HL-60/S4 (cell line): ENCODE measurements around the gene HIGD2B.
"Not testable (repeated sequence)": the region's sequence is repeated elsewhere in the genome, so short reads cannot be mapped to it uniquely, and the experiment has no call there.

ENCODE experiments used
- in situ Hi-C: fragments of 300-500 bp; cut with MboI; formaldehyde crosslinking; loops from 2 replicates; pipeline ENCODE4 v1.14.3; 2022; ENCODE audit warnings: low sequenced_read_pairs

The HIGD2B gene

GRCh38 chr15:72680931-72681330 is 5.1 kb downstream of the HIGD2B start:
- in situ Hi-C loops: no loop called here

GRCh38 chr15:72676838-72677237 is 9.1 kb downstream of the HIGD2B start:
- in situ Hi-C loops: no loop called here

GRCh38 chr15:72671525-72671924 is 14.5 kb downstream of the HIGD2B start:
- in situ Hi-C loops: no loop called here

GRCh38 chr15:72670656-72671352 is 15.2 kb downstream of the HIGD2B start:
- in situ Hi-C loops: not testable (repeated sequence)

- in situ Hi-C loops: not testable (repeated sequence)
These were observed 16.2 kb downstream of the HIGD2B start for GRCh38 chr15:72669803-72670202.

- in situ Hi-C loops: not testable (repeated sequence)
These were observed 20.3 kb downstream of the HIGD2B start for GRCh38 chr15:72665706-72666105.

GRCh38 chr15:72663931-72664330 is 22.1 kb downstream of the HIGD2B start:
- in situ Hi-C loops: not testable (repeated sequence)

GRCh38 chr15:72661081-72661480 is 24.9 kb downstream of the HIGD2B start:
- in situ Hi-C loops: not testable (repeated sequence)

- in situ Hi-C loops: not testable (repeated sequence)
These were observed 30.0 kb downstream of the HIGD2B start for GRCh38 chr15:72656014-72656413.

- in situ Hi-C loops: not testable (repeated sequence)
These were observed 31.6 kb downstream of the HIGD2B start, which contains the start of gene GOLGA6B for GRCh38 chr15:72654397-72654796. TSS of gene GOLGA6B (plus strand) at chr15:72654697. CDS start at chr15:72654738, 41 bp downstream.

GRCh38 chr15:72648631-72649253 is 37.2 kb downstream of the HIGD2B start:
- in situ Hi-C loops: not testable (repeated sequence)

GRCh38 chr15:72642271-72642670 is 43.7 kb downstream of the HIGD2B start:
- in situ Hi-C loops: not testable (repeated sequence)

GRCh38 chr15:72639759-72640483 is 46.1 kb downstream of the HIGD2B start:
- in situ Hi-C loops: not testable (repeated sequence)

GRCh38 chr15:72636519-72637282 is 49.3 kb downstream of the HIGD2B start:
- in situ Hi-C loops: not testable (repeated sequence)

GRCh38 chr15:72629068-72629570 is 56.9 kb downstream of the HIGD2B start:
- in situ Hi-C loops: not testable (repeated sequence)

- in situ Hi-C loops: not testable (repeated sequence)
These were observed 57.5 kb downstream of the HIGD2B start for GRCh38 chr15:72628249-72629067.

- in situ Hi-C loops: not testable (repeated sequence)
These were observed 59.8 kb downstream of the HIGD2B start for GRCh38 chr15:72626153-72626552.
